Endometrial microvascular endothelial cells (primary cell): ENCODE measurements around the gene MYO3A. TPM values are rescaled to one million over a fixed set of nuclear protein-coding genes. Genes with fewer than 3 reads are reported as not detected.
"Not testable (repeated sequence)": the region's sequence is repeated elsewhere in the genome, so short reads cannot be mapped to it uniquely, and the experiment has no call there.

Source experiments
- in situ Hi-C: cut with HindIII; loops from 2 replicates; pipeline ENCODE4 v1.10.0; 2017; ENCODE audit warnings: low sequenced_read_pairs, low pct_unique_long_range_greater_than_20kb; ENCODE audit errors: inconsistent ontology term
- total RNA-seq: library from RNA; depleted of rRNA; stranded (reverse); fragments of >200 nt; gene quantifications from one replicate; pipeline ENCODE4 v1.2.3, GENCODE V29; 2015; ENCODE audit errors: inconsistent ontology term

Gene MYO3A
- total RNA-seq, 1 donor from 2014 or later: not detected

GRCh38 chr10:26064106-26064505 lies 130.1 kb downstream of the MYO3A start:
- in situ Hi-C loops: no loop called here

- in situ Hi-C loops: no loop called here
Measured at GRCh38 chr10:26067680-26068079, 133.7 kb downstream of the MYO3A start.

GRCh38 chr10:26080971-26081370 lies 146.9 kb downstream of the MYO3A start:
- in situ Hi-C loops: not testable (repeated sequence)

GRCh38 chr10:26081459-26081858 lies 147.4 kb downstream of the MYO3A start:
- in situ Hi-C loops: no loop called here

GRCh38 chr10:26085549-26085948 lies 151.5 kb downstream of the MYO3A start:
- in situ Hi-C loops: no loop called here

GRCh38 chr10:26087666-26088065 lies 153.6 kb downstream of the MYO3A start:
- in situ Hi-C loops: no loop called here

GRCh38 chr10:26090026-26090425 lies 156.0 kb downstream of the MYO3A start:
- in situ Hi-C loops: no loop called here

GRCh38 chr10:26090762-26091161 lies 156.7 kb downstream of the MYO3A start:
- in situ Hi-C loops: no loop called here

- in situ Hi-C loops: no loop called here
Measured at GRCh38 chr10:26093229-26093628, 159.2 kb downstream of the MYO3A start.

GRCh38 chr10:26095781-26096180 lies 161.8 kb downstream of the MYO3A start:
- in situ Hi-C loops: no loop called here

GRCh38 chr10:26097549-26097948 lies 163.5 kb downstream of the MYO3A start:
- in situ Hi-C loops: not testable (repeated sequence)

- in situ Hi-C loops: no loop called here
Measured at GRCh38 chr10:26112532-26112931, 178.5 kb downstream of the MYO3A start.

- in situ Hi-C loops: no loop called here
Measured at GRCh38 chr10:26138613-26139012, 204.6 kb downstream of the MYO3A start.

GRCh38 chr10:26156019-26156418 lies 222.0 kb downstream of the MYO3A start:
- in situ Hi-C loops: no loop called here

- in situ Hi-C loops: no loop called here
Measured at GRCh38 chr10:26157734-26158133, 223.7 kb downstream of the MYO3A start.

GRCh38 chr10:26169466-26169865 lies 235.4 kb downstream of the MYO3A start:
- in situ Hi-C loops: no loop called here

GRCh38 chr10:26172131-26172530 lies 238.1 kb downstream of the MYO3A start:
- in situ Hi-C loops: no loop called here

GRCh38 chr10:26173837-26174236 lies 239.8 kb downstream of the MYO3A start:
- in situ Hi-C loops: no loop called here

GRCh38 chr10:26177341-26177740 lies 243.3 kb downstream of the MYO3A start:
- in situ Hi-C loops: no loop called here

GRCh38 chr10:26194275-26194674 lies 260.2 kb downstream of the MYO3A start:
- in situ Hi-C loops: no loop called here

GRCh38 chr10:26197248-26197647 lies 263.2 kb downstream of the MYO3A start:
- in situ Hi-C loops: no loop called here

- in situ Hi-C loops: no loop called here
Measured at GRCh38 chr10:26198119-26198518, 264.1 kb downstream of the MYO3A start.
